GM15510 (cell line): ENCODE data around the gene ARHGAP24.

Experiments
- POLR2A ChIP-seq: IDR thresholded peaks from 3 replicates; pipeline ENCODE4 v1.6.1; 2011; ENCODE audit warnings: borderline replicate concordance; ENCODE audit not compliant: insufficient read length; ENCODE audit errors: extremely low read depth

Gene ARHGAP24

GRCh38 chr4:85762529-85762871, 287.6 kb downstream of the ARHGAP24 start:
- TF ChIP-seq POLR2A: no peak

GRCh38 chr4:85763202-85763601, 288.3 kb downstream of the ARHGAP24 start:
- no peak for TF ChIP-seq POLR2A

GRCh38 chr4:85767649-85768048, 292.7 kb downstream of the ARHGAP24 start:
- TF ChIP-seq POLR2A: no peak

- TF ChIP-seq POLR2A: no peak
Measured at GRCh38 chr4:85769009-85769408, 294.1 kb downstream of the ARHGAP24 start.

- no peak for TF ChIP-seq POLR2A
Measured at GRCh38 chr4:85772470-85772869, 297.5 kb downstream of the ARHGAP24 start.

GRCh38 chr4:85773372-85773771, 298.4 kb downstream of the ARHGAP24 start:
- no peak for TF ChIP-seq POLR2A

- TF ChIP-seq POLR2A: no peak
Measured at GRCh38 chr4:85774000-85774399, 299.1 kb downstream of the ARHGAP24 start.

GRCh38 chr4:85774489-85774888, 299.5 kb downstream of the ARHGAP24 start:
- TF ChIP-seq POLR2A: no peak

GRCh38 chr4:85776096-85776495, 301.1 kb downstream of the ARHGAP24 start:
- no peak for TF ChIP-seq POLR2A

- no peak for TF ChIP-seq POLR2A
Measured at GRCh38 chr4:85776579-85776978, 301.6 kb downstream of the ARHGAP24 start.

- no peak for TF ChIP-seq POLR2A
Measured at GRCh38 chr4:85777908-85778631, 303.1 kb downstream of the ARHGAP24 start.

GRCh38 chr4:85778632-85779131, 303.7 kb downstream of the ARHGAP24 start:
- no peak for TF ChIP-seq POLR2A

GRCh38 chr4:85779165-85779564, 304.2 kb downstream of the ARHGAP24 start:
- TF ChIP-seq POLR2A: no peak

GRCh38 chr4:85780664-85781063, 305.7 kb downstream of the ARHGAP24 start:
- TF ChIP-seq POLR2A: no peak

- no peak for TF ChIP-seq POLR2A
Measured at GRCh38 chr4:85783483-85783882, 308.5 kb downstream of the ARHGAP24 start.

- TF ChIP-seq POLR2A: no peak
Measured at GRCh38 chr4:85783900-85784299, 308.9 kb downstream of the ARHGAP24 start.
